ENCODE results near the gene EXOSC9.

The EXOSC9 gene

DNA sequence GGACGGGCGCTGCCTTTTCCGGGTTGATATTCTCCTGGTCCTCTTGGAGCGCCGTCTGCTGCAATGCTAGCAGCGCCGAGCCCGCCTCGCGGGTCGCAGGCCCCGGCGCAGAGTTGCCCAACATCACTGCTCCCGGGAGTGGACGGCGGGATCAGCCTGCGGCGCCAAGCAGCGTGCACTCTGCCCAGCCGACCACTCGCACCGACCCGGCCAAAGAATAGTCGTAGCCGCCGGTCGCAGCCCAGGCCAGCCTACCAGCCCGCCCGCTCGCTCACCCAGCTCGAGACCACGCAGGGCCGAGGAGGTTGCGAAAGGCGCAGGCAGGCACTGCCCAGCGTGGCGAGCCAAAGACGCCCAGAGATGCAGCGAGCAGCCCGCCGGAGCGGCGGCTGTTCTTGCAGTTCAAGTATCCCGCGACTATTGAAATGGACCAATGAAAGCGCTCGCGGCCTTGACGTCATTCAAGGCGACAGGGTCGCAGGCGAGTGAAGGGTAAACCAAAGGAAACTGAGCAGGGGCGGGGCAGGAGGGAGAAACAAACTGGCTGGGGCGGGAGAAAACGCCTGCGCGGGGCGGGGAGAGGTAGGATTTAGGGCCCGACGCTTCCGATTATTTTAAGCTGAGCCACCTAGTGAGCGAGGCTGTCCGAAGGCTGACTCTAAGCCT lies 22.5 kb downstream of the EXOSC9 start, which contains the start of gene CCNA2:
CCNA2 (minus strand) TSS at position 379 of the 666 bp plus-strand sequence; CDS start at position 124, 255 bp downstream.
- DNase-seq, result peak; percentile 46 to 97 (median 88)

DNA sequence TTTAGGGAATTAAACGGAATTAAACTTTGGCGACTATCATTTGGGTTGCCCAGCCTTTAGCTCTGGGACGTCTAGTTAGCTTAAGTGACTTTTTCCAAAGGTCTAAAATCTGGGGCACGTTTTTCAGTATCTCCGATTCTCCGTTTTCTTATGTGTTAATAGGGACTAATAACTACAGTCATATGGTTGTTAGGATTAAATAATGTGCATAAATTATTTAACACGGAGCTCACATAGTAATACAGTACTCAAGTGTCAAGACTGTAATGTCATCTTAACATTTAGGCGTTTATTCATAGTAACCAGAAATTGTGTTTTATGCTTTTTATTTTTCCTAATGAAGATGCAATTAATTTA lies 23.0 kb downstream of the EXOSC9 start:
- DNase-seq, result no peak

DNA sequence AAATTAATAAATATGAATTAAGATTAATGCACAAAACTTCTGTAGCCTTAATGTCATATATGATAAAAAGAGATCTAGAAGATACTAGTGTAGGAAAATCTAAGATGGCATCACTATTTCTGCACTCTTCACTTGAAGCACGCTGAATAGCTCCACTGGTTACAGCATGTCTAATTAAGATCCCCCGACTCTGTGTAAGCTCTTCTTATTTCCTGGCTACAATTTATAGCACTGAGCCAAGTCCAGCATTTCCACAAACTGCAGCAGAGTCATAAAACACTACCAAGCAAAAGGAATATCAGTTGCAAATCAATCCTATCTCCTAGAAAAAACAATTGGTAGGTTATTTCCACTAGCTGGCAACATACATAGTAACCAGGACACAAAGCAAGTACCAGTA lies 23.8 kb downstream of the EXOSC9 start:
- no peak for DNase-seq

DNA sequence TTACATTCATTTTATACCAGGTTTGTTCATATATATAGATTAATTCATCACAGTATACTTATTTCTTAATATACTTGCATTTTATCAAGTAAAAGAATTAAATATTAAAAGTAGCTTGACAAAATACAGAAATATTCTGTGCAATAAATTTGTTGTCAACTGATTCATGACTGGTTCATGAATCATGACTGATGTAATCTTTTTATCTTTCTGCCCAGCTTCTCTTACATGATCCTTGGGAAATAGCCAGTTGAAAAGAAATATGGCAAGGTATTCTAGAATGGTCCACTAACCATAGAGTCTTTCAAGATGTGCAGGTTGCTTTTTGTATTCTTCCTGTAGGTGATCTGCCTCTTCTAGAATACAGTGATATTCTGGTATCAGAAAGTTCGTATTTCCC lies 26.7 kb downstream of the EXOSC9 start:
- DNase-seq, result no peak

DNA sequence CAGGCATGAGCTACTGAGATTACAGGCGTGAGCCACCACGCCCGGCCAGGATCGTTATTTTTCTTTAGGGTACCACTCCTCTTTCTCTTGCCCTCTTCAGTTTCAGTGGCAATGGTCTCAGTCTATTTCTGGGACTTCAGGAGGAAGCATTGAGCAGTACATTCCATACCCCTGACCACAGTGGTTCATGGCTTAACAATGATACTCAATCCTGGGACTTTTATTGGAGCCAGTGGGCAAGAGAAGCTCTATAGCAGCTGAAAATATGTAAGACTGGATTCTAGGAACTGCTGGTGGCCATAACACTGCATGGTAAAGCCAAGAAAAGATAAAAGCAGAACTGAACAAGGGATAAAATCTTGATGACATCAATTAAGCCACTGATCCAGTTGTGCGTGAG lies 28.4 kb downstream of the EXOSC9 start:
- DNase-seq, result no peak

DNA sequence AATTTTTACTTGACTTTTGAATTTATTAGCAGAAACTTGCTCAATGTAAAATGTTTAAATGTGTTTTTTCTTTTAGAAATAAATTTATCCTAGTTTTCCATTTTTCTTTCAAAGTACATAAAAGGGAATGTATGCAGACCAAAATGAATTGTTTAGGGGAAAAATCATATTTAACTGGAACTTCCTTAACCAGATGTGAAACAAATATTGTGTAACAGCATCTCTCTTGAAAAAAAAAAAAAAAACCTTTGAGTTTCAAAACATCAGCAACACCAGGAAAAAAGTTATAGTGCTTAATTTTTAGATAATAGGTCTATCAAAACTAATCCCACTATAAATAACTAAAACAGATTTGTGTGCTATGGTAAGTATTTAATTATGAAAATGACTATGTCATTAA lies 37.0 kb downstream of the EXOSC9 start:
- no peak for DNase-seq

DNA sequence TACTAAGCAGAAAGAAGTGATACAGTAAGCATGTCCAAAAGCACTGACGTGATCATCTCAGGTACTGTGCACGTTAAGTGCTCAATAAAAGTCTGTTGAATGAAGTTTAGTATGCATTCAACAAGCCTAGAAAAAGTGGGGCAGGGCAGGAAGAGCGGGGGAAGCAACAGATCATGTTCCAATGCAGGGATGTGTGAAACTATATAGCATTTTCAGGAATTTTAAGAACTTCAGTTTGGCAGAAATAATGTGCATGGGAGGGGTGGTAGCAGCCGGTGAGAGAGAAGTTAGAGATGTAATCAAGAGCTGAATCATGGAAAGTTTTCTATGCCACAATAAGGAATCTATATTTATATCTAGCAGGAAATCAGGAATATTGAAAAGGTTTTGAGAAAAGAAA lies 41.7 kb downstream of the EXOSC9 start:
- DNase-seq, result peak in 1 of 51 donors; percentile 11

DNA sequence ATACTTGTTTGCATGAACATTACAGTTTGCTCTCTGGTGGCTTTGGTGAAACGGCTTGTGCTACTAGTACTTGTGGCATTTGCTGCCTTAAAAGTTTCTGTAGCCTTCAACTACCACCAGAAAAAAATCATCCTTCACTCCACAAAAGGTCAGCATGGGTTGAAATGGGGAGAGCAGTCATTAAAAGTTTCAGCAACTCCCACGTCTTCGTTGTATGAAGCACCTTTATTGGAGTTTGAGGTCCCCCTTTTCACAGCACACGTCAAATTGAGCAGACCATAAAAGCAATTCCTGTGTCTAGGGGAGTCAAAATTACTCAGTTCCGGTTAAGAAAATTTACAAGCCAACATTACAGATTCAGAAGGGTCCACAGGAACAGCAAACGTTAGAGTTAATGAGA lies 45.5 kb downstream of the EXOSC9 start:
- DNase-seq, result no peak

DNA sequence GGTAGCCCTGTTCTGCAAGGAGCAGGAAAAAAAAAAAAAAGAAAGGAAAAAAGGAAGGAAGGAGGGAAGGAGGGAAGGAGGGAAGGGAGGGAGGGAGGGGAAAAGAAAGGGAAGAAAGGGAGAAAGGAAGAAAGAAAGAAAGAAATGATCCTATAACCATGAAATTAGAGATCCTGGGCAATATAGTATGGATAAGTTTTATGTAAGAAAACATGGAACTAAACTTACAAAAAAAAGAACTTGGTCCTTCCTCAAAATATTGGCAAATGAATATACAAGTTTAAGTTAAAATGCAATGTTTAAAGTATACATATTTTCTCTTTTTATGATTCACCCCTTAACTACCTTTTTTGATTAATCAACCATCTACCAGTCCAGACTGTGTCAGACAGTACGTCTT lies 50.2 kb downstream of the EXOSC9 start:
- no peak for DNase-seq

DNA sequence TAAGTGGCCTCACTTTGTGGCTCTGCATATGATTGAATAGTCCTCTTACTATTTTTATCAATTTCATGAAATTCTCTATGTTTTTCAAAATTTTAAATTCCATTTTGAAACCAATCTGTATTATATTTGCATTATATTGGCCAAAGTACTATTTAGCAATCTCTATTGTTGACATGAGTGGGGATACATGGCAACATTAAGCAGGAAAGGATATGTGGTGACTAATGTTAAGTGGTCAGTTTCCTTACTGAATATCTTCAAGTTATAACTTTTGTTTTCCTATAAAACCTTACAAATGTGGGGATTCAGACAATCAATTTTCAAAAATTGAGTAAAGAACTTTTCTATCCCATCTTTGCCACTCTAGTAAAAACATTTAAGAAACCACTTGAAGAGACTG lies 59.0 kb downstream of the EXOSC9 start:
- DNase-seq, result no peak

DNA sequence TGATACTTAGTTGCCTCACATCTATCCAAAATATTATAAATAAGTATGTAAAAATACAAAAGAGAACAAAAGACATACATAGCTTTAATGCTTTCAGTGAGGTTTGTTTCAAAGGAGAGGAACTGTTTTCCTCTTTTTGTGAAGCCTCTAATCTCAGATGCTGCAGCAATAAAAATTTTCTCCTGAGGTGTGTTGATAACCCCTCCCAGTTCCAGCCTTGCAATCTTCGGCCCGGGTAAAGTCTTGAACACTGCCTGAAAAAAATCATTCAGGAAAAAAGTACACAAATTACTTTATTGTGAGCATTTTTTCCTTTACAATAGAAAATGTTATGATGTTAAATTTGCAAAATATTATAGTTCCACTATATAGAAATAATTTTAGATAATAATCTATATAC lies 60.3 kb downstream of the EXOSC9 start:
- DNase-seq, result no peak

DNA sequence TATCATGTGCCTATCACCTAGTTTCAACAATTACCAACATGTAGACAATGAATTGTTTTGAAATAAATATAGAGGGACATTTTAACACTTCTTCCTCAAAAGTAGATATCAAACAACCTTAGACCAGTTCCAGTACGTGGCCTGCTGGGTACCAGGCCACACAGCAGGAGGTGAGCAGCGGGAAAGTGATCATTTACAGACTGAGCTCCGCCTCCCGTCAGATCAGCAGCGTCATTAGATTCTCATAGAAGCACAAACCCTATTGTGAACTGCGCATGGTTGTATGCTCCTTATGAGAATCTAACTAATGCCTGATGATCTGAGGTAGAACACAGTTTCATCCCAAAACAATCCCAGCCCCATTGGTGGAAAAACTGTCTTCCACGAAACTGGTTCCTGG lies 62.7 kb downstream of the EXOSC9 start:
- no peak for DNase-seq
